AG09309 (cell line): ENCODE measurements around the gene CLEC4G.

ENCODE experiments used
- DNase-seq: peaks from one replicate; pipeline ENCODE4 v3.0.0-alpha.2; 2010; ENCODE audit warnings: low read depth
- H3K4me3 ChIP-seq: 2 replicates; pipeline ENCODE4 v1.5.1; 2011; ENCODE audit warnings: mild to moderate bottlenecking, low read depth, low read length, moderate library complexity; ENCODE audit not compliant: control insufficient read depth
- CTCF ChIP-seq: IDR thresholded peaks from 2 replicates; pipeline ENCODE4 v1.5.1; 2011; ENCODE audit warnings: mild to moderate bottlenecking, low read depth, low read length, inconsistent platforms; ENCODE audit not compliant: insufficient read depth, control insufficient read depth; ENCODE audit errors: missing control alignments

The CLEC4G gene

DNA sequence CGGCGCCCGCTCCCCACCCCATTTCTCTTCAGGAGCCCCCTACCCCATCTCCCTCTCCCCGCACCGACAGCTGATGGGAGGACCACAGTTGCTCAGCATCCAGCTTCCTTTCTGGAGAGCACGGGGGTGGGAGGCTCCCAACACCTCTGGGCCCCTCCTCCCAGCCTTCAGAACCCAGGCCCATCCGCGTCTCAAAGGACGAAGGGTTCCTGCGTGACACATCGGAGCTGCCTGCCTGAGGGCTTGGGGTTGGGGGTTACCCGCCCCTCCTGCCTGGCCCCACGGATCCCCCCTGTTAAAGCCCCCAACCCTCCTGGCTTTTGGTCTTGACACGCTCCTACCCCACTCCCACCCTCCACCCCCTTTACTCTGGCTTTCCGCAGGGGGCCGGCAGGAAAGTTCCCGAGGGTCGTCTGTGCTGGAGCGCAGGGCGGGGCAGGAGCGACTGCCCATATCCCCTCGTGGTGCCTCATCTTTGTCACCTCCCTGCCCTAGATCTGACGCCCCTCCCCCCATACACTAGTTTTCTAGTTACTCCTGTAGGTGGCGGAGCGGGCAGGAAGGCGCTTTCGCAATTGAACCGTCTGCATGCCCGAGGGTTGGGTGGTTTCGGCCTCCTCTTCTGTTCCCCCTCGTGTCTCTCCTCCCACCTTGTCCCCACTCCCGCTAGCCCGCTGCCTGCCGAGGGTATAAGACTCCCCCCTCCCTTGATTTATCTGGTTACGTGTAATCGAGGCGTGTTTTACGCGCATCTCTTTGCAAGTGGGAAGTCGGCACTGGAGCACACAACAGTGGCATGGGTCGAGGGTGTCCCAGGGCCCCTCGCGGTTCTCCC lies 50.4 kb downstream of the CLEC4G start:
- H3K4me3 ChIP-seq = peak overlapping the region; percentile 96
- peak; percentile 23 for DNase-seq
- peak; percentile 78 for TF ChIP-seq CTCF

- H3K4me3 ChIP-seq = peak within 1 kb of the TSS; percentile 96
- TF ChIP-seq CTCF = peak; percentile 38
- DNase-seq = peak; percentile 10
Measured at GRCh38 chr19:7680606-7681339, 51.1 kb downstream of the CLEC4G start, which contains the start of gene TRAPPC5. TRAPPC5 (plus strand) TSS chr19:7680833; CDS start chr19:7682254, 1,421 bp downstream.

GRCh38 chr19:7679771-7680605 lies 51.9 kb downstream of the CLEC4G start:
- peak overlapping the region; percentile 18 for H3K4me3 ChIP-seq
- DNase-seq = no peak
- TF ChIP-seq CTCF = no peak

GRCh38 chr19:7678971-7679751 lies 52.7 kb downstream of the CLEC4G start:
- no peak overlapping the region for H3K4me3 ChIP-seq
- DNase-seq = no peak
- no peak for TF ChIP-seq CTCF
